ENCODE data around the gene NUDT7.

GRCh38 chr16:77787452-77787851, 65.1 kb downstream of the NUDT7 start:
- TF ChIP-seq CTCF (IDR thresholded peaks at IDR 0.05) (no peak), POLR2A (IDR thresholded peaks at IDR 0.05) (no peak)

Measured in esophagus squamous epithelium (tissue), 4 donors.